ENCODE measurements around the gene GRM5.

Gene GRM5

DNA sequence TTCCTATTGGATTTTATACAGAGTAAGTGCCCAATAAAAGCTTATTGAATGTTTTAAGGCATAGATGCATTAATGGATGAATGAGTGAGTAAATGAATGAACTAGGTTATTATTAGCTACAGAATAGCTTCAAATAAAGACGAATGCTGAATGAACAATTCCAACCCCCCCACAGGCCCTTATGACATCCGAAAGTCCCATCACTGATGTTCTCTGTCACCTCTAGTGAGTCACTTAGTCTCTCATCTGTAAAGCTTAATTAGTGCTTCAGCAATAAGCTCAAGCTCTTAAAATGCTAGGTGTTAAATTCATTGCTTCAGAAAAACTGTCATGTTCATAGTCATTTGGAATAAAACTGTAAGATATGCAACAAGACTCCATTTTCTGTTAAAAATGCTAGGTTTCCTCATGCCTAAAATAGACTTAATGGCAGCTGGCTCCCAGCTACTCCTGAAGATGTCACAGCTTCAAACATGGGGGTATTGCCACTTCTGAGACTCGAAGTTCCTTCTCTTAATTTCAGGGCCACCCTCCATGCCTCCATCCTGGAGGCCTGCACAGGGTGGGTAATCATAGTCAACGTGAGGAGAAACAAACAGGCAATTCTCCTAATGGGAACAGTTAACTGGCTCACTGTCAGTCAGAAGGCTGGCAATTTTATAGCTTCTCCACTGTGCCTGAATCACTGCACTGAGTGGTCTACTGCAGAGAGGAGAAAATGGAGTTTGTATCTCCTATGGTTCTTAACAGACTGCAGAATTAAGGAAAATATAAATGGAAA is 373.3 kb downstream of the GRM5 start:
- no peak for DNase-seq

- no peak for DNase-seq
Observed at GRCh38 chr11:88689548-88690240, 376.1 kb downstream of the GRM5 start.

DNA sequence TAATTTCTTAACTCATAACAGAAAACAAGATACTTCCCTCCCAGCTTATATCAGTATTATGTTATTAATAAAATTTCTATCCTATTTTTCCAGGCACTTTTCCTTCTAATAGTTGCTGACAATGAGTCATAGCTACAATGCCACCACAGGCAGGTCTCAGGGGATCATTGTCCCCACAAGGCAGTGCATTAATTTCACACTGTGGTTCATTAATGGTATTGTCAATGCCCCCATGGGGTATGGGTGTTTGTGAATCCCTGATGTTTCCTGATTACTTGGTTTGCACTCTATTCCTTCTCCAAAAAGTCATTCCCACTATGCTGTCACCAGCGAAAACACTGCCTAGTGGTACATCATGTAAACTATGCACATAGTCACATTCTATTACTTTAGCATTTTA is 382.8 kb downstream of the GRM5 start:
- DNase-seq, result no peak

DNA sequence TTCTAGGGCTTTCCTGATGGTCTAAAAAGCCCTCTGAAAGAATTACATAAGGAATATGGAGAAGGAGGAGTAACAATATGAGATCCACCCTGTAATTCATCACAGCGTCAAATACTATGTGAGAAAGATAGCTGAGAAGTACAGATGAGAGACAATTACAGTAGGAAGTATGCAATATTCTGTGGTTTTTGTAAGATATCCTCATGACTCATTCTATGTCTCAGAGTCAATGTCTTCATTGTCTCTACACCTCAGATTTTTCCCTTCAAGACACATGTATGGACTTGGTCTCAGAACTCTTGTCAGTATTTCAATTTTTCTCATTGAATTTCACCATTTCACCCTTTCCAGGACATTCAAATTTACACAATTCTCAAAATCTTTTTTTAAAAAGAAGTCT is 385.0 kb downstream of the GRM5 start:
- no peak for DNase-seq

DNA sequence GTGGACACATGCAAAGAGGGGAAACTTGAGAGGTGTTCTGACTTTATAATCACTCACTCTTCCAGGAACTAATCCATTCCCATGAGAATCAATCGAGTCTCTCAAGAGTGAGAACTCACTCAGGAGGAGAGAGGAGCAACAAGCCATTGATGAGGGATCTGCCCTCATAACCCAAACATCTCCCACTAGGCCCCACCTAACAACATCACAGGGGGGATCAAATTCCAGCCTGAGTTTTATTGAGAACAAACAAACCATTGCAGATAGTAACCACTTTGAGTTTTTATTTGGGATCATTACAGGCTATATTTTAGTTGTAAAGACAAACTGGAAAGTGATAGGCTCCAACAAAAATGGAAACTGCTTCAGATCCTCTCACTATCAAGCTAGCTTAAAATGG is 399.4 kb downstream of the GRM5 start:
- DNase-seq, result no peak

DNA sequence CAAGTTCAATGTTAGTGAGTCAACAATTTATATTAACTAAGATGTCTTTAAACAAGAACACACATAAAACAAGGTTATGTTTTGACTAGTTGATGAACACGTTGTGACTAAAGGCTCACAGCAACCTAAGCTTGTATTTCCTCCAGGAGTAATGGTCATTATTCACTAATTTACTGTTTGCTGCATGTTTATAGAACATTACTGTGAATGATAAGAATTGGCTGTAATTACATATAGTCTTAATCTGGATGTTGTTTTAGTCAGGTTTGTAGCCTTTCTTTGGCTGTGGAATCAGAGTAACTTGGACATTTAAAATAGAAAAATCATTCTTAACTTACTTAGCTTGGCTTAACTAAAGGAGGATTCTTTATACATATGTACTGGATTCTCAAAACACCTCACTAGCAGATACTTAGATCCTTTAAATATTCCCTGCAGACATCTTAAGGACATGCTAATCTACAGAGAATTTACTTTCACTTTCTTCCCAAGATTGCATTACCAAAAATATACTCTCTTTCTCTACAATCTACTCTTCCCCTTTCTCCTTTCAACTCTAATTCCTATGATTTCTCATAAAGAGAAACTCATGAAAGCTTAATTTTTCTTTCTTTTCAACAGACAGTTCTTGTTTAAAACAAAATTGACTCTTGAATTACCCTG is 408.6 kb downstream of the GRM5 start:
- DNase-seq, result no peak

DNA sequence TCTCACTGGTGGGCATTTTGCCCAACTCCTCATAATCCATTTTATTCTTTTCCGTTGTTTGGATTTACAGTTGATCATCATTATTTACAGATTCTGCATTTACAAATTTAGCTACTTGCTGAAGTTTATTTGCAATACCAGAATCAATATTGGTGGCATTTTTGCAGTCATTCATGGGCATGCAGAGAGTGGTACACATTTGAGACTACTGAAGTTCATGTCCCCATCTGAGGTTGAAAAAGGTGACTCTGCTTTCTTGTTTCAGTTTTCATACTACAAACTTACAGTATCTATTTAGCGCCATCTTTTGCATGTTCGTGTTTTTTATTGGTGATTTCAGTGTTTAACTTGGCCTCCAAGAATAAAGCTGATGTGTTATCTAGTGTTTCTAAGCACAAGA is 409.5 kb downstream of the GRM5 start:
- no peak for DNase-seq

DNA sequence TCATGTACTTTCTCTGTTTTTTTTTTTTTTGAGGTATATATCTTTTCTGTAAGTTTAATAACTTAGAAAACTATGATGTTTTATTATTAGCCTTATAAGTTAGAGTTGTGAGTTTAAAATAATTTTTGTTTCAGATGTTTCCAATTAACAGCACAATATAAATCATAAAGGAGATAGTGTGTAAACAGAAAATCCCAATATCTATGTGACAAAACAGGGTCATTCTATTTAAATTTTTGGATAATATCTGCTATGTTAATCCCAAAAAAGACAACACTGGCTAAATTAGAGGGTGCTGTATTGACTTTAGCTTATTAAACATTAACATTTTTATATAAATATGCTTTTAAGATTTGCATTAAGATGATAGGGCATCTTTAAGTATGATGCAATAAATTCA is 410.1 kb downstream of the GRM5 start:
- no peak for DNase-seq

DNA sequence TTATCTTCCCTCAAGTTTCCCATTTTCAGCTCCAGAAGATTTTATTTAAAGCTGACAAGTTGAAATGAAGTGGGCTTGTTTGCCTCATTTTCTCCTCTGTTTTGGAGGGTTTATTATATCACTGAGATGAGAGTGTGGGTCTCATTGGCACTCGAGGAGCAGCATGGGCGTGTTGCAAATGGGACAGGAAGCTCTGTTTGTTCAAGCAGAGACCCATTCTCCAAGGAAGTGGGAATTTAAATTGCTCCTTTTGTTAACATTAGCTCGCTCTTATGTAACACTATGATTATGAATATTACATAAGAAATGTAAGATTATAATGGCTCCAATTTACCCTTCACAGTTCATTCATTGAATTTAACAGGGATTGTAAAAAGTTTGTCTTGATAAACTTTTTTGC is 410.6 kb downstream of the GRM5 start:
- DNase-seq, result no peak

- DNase-seq, result no peak
Observed at GRCh38 chr11:88651556-88651955, 414.2 kb downstream of the GRM5 start.

- no peak for DNase-seq
Observed at GRCh38 chr11:88644724-88645123, 421.1 kb downstream of the GRM5 start.

GRCh38 chr11:88632163-88632562 is 433.6 kb downstream of the GRM5 start:
- no peak for DNase-seq

GRCh38 chr11:88631497-88631896 is 434.3 kb downstream of the GRM5 start:
- DNase-seq, result no peak

DNA sequence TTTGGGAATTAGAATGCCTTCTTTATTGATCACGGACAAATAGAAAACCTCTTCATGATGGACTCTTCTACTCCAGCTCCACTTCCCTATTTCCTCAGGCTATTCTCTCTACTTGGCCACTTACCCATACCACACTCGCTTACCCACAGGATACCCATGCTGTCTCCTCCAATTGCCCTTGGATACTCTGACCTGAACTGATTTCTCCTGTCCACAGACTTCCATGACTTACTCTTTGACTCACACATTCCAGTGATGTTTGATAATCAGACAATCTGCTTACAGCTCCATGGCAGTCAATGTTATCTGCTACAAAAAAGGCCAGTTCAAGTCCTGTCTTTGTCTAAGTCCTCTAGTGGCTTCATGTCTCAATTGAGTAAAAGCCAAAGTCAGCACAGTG is 436.3 kb downstream of the GRM5 start:
- no peak for DNase-seq

GRCh38 chr11:88626216-88626615 is 439.6 kb downstream of the GRM5 start:
- DNase-seq, result no peak

DNA sequence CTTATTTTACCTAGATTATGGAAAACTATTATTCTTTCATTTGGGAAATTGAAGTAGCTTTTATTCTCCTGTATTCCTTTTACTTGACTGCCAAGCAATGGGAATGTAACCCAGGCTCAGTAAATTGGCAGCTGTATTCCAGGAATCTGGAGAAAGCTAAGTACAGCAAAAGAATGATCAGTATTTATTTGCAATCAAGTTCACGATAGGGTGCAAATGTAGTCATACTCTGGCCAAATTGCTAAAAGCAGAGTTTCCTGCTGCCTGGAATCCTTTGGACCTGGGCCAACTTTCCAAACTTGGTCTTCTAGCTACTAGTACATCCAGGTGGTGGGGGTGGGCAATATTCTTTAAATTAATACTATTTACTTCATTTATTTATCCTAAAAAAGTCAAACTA is 442.3 kb downstream of the GRM5 start:
- DNase-seq, result no peak

DNA sequence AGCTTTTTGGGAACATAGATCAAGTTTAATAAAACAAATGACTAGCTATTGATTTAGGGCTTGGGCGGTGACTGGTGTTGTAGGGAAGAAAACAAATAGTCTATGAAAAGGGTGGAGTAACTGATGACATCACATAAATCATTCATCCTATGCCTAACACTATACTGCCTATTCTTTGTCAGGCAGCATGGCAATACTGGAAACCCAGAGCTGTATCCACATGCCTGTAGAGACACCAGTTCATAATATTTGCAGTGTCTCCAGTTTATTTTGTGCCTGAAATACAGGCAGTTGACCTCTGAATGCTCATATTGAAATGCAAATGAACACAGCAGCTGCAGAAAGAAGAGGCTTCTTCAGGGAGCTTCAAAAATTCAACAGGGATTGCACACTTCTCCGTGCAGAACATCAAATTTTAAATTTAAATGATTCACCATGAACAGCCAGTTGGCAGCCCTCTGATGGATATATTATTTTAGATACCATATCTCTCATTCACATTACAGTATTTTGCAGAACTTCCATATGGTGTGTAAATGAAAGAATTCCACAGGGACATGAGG is 445.1 kb downstream of the GRM5 start:
- DNase-seq, result no peak

GRCh38 chr11:88619656-88620385 is 446.0 kb downstream of the GRM5 start:
- DNase-seq, result no peak

DNA sequence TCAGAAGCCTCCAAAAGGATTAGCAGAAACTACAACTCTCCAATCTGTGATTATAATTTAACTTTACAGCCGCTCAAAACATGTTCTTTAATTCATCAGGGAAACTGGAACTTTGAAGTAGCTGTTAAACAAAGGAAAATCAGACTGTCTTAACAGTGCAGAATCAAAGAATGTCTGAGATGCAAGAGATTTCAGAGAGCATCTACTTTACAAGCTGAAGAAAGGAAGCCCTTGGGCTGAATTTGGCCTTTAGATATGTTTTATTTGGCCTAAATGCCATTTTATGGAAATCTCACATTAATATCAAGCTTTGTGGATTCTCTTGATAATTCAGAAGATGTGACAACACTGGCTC is 446.7 kb downstream of the GRM5 start:
- no peak for DNase-seq

DNA sequence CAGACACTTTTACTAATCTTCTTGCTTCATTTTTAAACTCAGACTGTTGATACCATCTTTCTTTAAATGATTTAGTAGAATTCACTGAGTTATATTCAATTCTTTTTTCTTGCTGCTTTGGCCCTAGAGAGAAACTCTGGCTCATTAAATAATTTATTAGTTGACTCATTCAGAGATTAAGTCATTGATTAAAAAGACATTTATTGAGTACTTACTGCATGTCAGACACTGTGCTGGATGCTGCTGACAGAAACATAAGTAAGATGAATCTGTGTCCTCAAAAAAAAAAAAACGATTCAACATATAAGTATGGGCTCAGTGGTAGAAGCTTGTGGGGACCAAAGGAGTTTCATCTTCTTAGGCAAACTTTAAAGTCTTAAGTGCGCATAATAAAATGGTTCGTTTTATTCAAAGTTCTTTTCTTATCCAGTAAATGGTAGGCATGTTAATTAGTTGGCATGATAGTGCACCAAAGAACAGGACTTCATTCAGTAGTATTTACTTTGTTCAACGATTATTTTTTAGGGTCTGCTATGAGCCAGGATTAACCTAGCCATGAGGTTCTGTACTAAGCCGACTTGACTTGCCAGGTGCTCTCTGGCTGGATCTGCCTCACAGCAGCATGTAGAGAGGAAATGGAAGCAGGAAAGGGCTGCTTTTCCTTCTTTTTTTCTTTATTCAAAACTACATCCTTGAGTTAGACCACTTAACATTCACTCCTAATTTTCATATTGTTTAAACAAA is 447.3 kb downstream of the GRM5 start:
- no peak for DNase-seq

DNA sequence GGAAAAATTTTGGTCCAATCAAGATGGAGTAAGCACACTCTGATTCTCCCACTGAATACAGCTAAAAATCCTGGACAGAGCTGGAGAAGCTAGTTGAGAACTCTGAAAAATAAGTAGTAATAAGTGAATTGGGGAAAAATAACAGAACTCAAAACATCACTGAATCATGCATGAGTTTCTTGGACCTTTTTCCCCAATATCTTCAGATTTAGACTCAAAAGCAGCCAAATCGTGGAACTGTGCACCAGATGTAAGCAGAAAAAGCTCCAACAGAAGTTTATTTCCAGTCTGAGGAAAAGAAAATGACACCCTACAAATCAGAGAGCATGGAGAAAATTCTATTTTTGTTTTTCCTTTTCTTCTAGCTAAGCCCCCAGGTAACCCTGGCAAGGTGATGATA is 448.6 kb downstream of the GRM5 start:
- no peak for DNase-seq

DNA sequence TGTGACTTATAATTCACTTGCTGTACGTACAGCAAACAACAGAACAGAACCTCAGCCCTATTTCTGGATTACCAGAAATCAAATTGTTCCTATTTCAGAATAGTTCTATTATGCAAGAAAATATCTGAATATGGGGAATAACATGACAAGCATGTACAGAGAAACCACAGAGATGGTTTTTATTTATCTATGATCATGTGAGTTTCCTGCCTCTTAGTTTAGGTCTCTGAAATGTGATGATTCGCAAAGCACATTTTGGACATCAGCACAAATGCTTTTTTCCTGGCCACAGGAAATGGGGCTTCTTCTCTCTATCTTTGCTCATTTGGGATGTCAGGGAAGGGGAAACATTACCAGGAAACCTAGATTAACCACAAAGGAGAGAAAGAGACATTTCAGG is 461.5 kb downstream of the GRM5 start:
- DNase-seq, result no peak
